SU-DHL-6 (cell line): ENCODE measurements around the gene C20orf204.

Source experiments
- EZH2phosphoT487 ChIP-seq: fragments of 200-600 bp; sonication (generic), shearing (Covaris generic); conservative IDR thresholded peaks from 2 replicates; pipeline ENCODE4 v1.6.1; 2018; ENCODE audit warnings: mild to moderate bottlenecking, antibody characterized with exemption, low read length, moderate library complexity, mixed read lengths
- TF ChIP-seq, protein P1 (sequence below): fragments of 200-600 bp; sonication (generic); IDR thresholded peaks from one replicate; pipeline ENCODE4 v1.5.1; 2017; ENCODE audit warnings: antibody characterized with exemption, mild to moderate bottlenecking, low read length, moderate library complexity; ENCODE audit not compliant: insufficient read depth, poor library complexity, severe bottlenecking

DNA sequence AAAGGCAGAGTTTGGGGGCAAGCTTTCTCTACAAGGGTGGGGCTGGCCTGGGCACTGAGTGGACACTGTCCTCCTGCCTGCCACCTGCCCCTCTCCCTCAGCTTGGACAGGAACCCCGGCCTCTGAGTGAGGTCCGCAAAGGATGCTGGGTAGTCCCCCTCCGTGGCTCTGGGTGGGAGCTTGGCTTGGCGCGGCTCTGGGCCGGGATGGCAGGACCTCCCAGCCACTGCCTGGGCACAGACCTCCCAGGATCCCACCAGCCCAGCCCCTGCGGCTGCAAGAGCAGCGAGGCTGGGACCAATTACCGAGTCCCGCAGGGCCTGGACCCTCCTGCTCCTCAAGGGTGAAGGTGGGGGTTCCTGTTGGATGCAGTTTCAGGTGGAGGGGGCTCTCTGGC, 16.3 kb downstream of the C20orf204 start:
- TF ChIP-seq, protein P1, sequence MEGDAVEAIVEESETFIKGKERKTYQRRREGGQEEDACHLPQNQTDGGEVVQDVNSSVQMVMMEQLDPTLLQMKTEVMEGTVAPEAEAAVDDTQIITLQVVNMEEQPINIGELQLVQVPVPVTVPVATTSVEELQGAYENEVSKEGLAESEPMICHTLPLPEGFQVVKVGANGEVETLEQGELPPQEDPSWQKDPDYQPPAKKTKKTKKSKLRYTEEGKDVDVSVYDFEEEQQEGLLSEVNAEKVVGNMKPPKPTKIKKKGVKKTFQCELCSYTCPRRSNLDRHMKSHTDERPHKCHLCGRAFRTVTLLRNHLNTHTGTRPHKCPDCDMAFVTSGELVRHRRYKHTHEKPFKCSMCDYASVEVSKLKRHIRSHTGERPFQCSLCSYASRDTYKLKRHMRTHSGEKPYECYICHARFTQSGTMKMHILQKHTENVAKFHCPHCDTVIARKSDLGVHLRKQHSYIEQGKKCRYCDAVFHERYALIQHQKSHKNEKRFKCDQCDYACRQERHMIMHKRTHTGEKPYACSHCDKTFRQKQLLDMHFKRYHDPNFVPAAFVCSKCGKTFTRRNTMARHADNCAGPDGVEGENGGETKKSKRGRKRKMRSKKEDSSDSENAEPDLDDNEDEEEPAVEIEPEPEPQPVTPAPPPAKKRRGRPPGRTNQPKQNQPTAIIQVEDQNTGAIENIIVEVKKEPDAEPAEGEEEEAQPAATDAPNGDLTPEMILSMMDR = no peak
- no peak for TF ChIP-seq EZH2phosphoT487
